GM12875 (cell line): ENCODE data around the gene TEX10.

Source experiments
- H3K4me3 ChIP-seq: one replicate; pipeline ENCODE4 v1.5.1; 2011; ENCODE audit warnings: low read depth, low read length, control low read depth
- CTCF ChIP-seq: IDR thresholded peaks from 2 replicates; pipeline ENCODE4 v1.5.1; 2011; ENCODE audit warnings: low read depth, mild to moderate bottlenecking, control low read depth, inconsistent platforms, low read length, moderate library complexity, borderline replicate concordance; ENCODE audit not compliant: insufficient read depth

The TEX10 gene

GRCh38 chr9:100287186-100287585 lies 65.6 kb downstream of the TEX10 start:
- TF ChIP-seq CTCF: no peak

DNA sequence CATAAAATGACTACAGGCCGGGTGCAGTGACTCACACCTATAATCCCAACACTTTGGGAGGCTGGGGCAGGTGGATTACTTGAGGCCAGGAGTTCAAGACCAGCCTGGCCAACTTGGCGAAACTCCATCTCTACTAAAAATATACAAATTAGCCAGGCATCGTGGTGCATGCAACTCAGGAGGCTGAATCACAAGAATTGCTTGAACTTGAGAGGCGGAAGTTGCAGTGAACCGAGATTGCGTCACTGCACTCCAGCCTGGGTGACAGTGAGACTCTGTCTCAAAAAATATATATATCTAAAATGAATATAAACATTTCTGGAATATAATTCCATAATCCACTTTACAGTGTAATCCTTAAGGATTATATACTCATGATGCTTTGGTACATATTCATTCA lies 66.5 kb downstream of the TEX10 start:
- TF ChIP-seq CTCF: no peak
- no peak overlapping the region for H3K4me3 ChIP-seq

More at GRCh38 chr9:100287186-100287585, 65.6 kb downstream of the TEX10 start:
- no peak overlapping the region for H3K4me3 ChIP-seq

DNA sequence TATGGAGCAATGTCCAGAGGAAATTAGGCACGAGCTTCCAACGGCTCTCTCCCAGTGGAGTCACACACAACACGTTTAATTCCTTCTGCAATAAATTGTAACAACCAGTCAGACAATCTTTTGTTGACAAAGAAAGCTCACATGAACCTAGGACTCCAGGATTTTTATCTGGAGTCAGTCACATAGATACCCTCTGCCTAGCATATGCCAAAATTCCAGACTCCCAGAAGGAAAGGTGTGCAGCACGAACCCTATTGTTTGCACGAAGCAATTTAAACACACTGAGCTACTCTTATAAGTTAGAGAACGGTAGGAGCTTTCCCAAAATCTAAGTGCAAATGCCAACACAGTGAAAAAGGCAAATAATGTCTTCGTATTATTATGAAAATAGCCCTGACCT lies 67.1 kb downstream of the TEX10 start:
- TF ChIP-seq CTCF: no peak
- no peak overlapping the region for H3K4me3 ChIP-seq

GRCh38 chr9:100285080-100285479 lies 67.7 kb downstream of the TEX10 start:
- H3K4me3 ChIP-seq: no peak overlapping the region
- TF ChIP-seq CTCF: no peak

DNA sequence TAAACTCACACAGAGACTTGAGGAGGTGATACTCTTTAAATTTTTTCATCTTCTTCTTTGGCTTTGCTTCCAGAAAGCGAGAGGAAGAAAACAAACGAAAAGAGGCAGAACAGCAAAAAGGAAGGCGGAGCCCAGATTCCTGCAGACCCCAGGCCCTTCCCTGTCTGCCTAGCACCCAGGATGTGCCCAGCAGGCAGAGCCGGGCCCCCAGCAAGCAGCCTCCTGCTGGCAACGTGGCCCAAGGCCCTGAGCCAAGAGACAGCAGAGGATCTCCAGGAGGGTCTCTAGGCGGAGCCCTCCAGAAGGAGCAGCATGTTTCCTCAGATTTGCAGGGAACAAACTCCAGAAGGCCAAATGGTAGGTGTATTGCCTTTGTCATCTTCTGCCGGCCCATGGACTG lies 68.5 kb downstream of the TEX10 start:
- no peak for TF ChIP-seq CTCF
- no peak overlapping the region for H3K4me3 ChIP-seq

DNA sequence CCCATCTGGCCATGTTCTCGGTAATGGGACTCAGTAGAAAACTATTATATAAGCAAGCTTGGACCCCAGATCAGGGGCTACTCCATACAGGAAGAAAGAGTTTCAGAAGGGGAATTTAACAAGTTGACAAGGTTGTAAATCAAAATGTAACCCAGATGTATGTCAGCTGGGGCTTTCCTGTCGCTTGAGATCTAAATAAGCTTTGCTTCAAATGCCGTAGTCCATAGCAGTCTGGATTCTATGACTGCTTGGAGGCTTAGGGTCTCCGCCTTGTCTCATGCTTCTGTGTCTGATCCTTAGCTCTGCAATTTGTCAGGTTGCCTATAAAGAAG lies 70.4 kb downstream of the TEX10 start:
- no peak for TF ChIP-seq CTCF
- no peak overlapping the region for H3K4me3 ChIP-seq

- no peak for TF ChIP-seq CTCF
Measured at GRCh38 chr9:100281676-100282387, 70.9 kb downstream of the TEX10 start.

More at GRCh38 chr9:100281676-100282387, 70.9 kb downstream of the TEX10 start:
- no peak overlapping the region for H3K4me3 ChIP-seq
